CD4-positive, alpha-beta T cell (primary cell): ENCODE measurements around the gene WIPI1. TPM values are rescaled to one million over a fixed set of nuclear protein-coding genes. Genes with fewer than 3 reads are reported as not detected.
"Not testable (repeated sequence)": the region's sequence is repeated elsewhere in the genome, so short reads cannot be mapped to it uniquely, and the experiment has no call there.

ENCODE experiments used
- ATAC-seq: fragments of 200-7000 bp; cut with Tn5 transposase; one replicate; pipeline ENCODE4 v1.10.0; 2022; ENCODE audit warnings: mild to moderate bottlenecking; ENCODE audit not compliant: poor library complexity
- CTCF ChIA-PET: fragments of 350-600 bp; sonication (Branson Sonifier 250); formaldehyde crosslinking; loops from one replicate; lab custom pipeline; 2021; ENCODE audit warnings: antibody characterized with exemption, inconsistent platforms; lab: Charles Lee
- POLR2A ChIA-PET: fragments of 350-600 bp; sonication (Branson Sonifier 250); formaldehyde crosslinking; loops from one replicate; lab custom pipeline; 2021; ENCODE audit warnings: antibody characterized with exemption, inconsistent platforms; lab: Charles Lee
- DNase-seq, 14 experiments: peaks; one replicate each; pipeline ENCODE4 v3.0.0-alpha.2; 2013 to 2020; ENCODE audit warnings: mixed read lengths in 2 of 14
- H3K27ac ChIP-seq, 2 donors: one replicate each; pipeline versions ENCODE4 v1.5.1 to v1.7.0; 2013; ENCODE audit warnings: low read length in 2 of 2, low read depth in 1 of 2, mild to moderate bottlenecking in 1 of 2
- H3K27me3 ChIP-seq, 2 experiments: 1 replicate in 1 of 2; 2 replicates in 1 of 2; pipeline versions ENCODE4 v1.6.1 to v1.7.0; 2013; ENCODE audit warnings: low read length in 2 of 2, control low read depth in 1 of 2, mild to moderate bottlenecking in 1 of 2, moderate library complexity in 1 of 2; ENCODE audit not compliant: insufficient read depth in 2 of 2, control insufficient read depth in 1 of 2
- H3K36me3 ChIP-seq: one replicate; pipeline ENCODE4 v1.6.1; 2013; ENCODE audit warnings: low read length, control low read depth; ENCODE audit not compliant: insufficient read depth
- H3K4me1 ChIP-seq: one replicate; pipeline ENCODE4 v1.6.1; 2013; ENCODE audit warnings: low read length, control low read depth; ENCODE audit not compliant: insufficient read depth
- H3K4me3 ChIP-seq: one replicate; pipeline ENCODE4 v1.5.1; 2013; ENCODE audit warnings: mild to moderate bottlenecking, low read length, moderate library complexity
- H3K9me3 ChIP-seq, 2 experiments: 1 replicate in 1 of 2; 2 replicates in 1 of 2; pipeline versions ENCODE4 v1.6.1 to v1.7.0; 2013; ENCODE audit warnings: low read length in 2 of 2, mild to moderate bottlenecking in 2 of 2, control low read depth in 1 of 2, moderate library complexity in 1 of 2; ENCODE audit not compliant: control insufficient read depth in 1 of 2, insufficient read depth in 1 of 2
- H3K27ac Mint-ChIP-seq: one replicate; pipeline ENCODE4 v1.8.0; 2020; ENCODE audit warnings: mixed read lengths
- H3K27me3 Mint-ChIP-seq: one replicate; pipeline ENCODE4 v1.8.0; 2021; ENCODE audit warnings: mixed read lengths
- H3K36me3 Mint-ChIP-seq: one replicate; pipeline ENCODE4 v1.8.0; 2021; ENCODE audit warnings: low read depth, mixed read lengths
- H3K4me1 Mint-ChIP-seq: one replicate; pipeline ENCODE4 v1.8.0; 2021; ENCODE audit warnings: low read depth, mixed read lengths
- H3K4me3 Mint-ChIP-seq: one replicate; pipeline ENCODE4 v1.8.0; 2020; ENCODE audit warnings: mild to moderate bottlenecking, mixed read lengths
- H3K9me3 Mint-ChIP-seq: one replicate; pipeline ENCODE4 v1.8.0; 2020; ENCODE audit warnings: mixed read lengths
- CTCF ChIP-seq: fragments of 200-600 bp; IDR thresholded peaks from one replicate; pipeline ENCODE4 v1.8.0; 2022; ENCODE audit warnings: antibody characterized with exemption, mild to moderate bottlenecking
- intact Hi-C, 2 experiments: fragments of 100-400 bp; cut with DNase I in 1 of 2; cut with micrococcal nuclease in 1 of 2; formaldehyde crosslinking; loops; one replicate each; pipeline versions ENCODE4 v1.15.1 to v1.9.0; 2023 to 2025; cut with DNase I, micrococcal nuclease
- total RNA-seq, 174 experiments: library from RNA in 2 of 174; stranded (reverse) in 2 of 174; gene quantifications; one replicate each; pipeline ENCODE4 v1.2.3 and lab custom pipeline; 2021 to 2026

WIPI1 gene
- total RNA-seq, 2 experiments from 2014 or later = 2.0 to 2.6 TPM

GRCh38 chr17:68413597-68414560 lies 43.4 kb downstream of the WIPI1 start:
- H3K9me3 ChIP-seq, H3K36me3 ChIP-seq, H3K9me3 Mint-ChIP-seq, H3K4me1 ChIP-seq, H3K27me3 ChIP-seq, H3K27me3 Mint-ChIP-seq: not testable (repeated sequence)
- ATAC-seq (peak; percentile 96), DNase-seq (peak; percentile 28 to 83 (median 62))
- ChIA-PET POLR2A (interaction anchor here (0.6 to 2.3 kb wide), 15 partner anchors 9 to 330 kb away, joined by 3 to 28 read pairs (median 4); partner anchors contain the start of genes AMZ2, ARSG, SLC16A6 and WIPI1), CTCF (interaction anchor here (1.1 to 1.6 kb wide), 2 partner anchors 18 to 213 kb away, joined by 3 to 5 read pairs; no protein-coding TSS in a partner anchor)
- H3K4me3 ChIP-seq = peak overlapping the region; percentile 34
- Mint-ChIP-seq H3K27ac (peak overlapping the region; percentile 77), H3K4me1 (peaks cover 40% of the 10 kb centered on the region), H3K4me3 (peak overlapping the region; percentile 90), H3K36me3 (peaks cover 25% of the 10 kb centered on the region)
- intact Hi-C loops = loop anchor here in 1 of 2 experiments (2.0 kb wide), 1 partner anchor 23 kb away; no protein-coding TSS in a partner anchor
- peak overlapping the region in 1 of 2 donors; percentile 4 for H3K27ac ChIP-seq

DNA sequence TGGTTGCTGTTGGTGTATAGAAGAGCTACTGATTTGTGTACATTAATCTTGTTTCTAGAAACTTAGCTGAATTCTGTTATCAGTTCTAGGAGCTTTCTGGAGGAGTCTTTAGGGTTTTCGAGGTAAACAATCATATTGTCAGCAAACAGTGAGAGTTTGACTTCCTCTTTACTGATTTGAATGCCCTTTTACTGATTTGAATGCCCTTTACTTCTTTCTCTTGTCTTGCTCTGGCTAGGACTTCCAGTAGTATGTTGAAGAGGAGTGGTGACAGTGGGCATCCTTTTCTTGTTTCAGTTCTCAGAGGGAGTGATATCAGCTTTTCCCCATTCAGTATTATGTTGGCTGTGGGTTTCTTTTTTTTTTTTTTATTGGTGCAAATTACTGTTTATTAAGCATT lies 49.6 kb downstream of the WIPI1 start:
- Mint-ChIP-seq H3K36me3 (peaks cover 47% of the 10 kb centered on the region), H3K9me3 (peaks cover 15% of the 10 kb centered on the region)
- H3K4me1 ChIP-seq, intact Hi-C loops, H3K27ac Mint-ChIP-seq, CTCF ChIA-PET, H3K4me3 ChIP-seq, H3K4me3 Mint-ChIP-seq, H3K27ac ChIP-seq, H3K9me3 ChIP-seq, ATAC-seq, DNase-seq, H3K27me3 Mint-ChIP-seq, H3K36me3 ChIP-seq, POLR2A ChIA-PET, H3K27me3 ChIP-seq, H3K4me1 Mint-ChIP-seq: not testable (repeated sequence)

DNA sequence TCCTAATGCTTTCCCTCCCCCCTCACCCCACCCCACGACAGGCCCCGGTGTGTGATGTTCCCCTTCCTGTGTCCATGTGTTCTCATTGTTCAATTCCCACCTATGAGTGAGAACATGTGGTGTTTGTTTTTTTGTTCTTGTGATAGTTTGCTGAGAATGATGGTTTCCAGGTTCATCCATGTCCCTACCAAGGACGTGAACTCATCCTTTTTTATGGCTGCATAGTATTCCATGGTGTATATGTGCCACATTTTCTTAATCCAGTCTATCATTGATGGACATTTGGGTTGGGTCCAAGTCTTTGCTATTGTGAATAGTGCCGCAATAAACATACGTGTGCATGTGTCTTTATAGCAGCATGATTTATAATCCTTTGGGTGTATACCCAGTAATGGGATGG lies 53.5 kb downstream of the WIPI1 start:
- H3K27ac Mint-ChIP-seq = not testable (repeated sequence)

GRCh38 chr17:68403122-68403521 lies 54.2 kb downstream of the WIPI1 start:
- no peak overlapping the region for H3K4me3 Mint-ChIP-seq
- POLR2A ChIA-PET = no interaction called here
- intact Hi-C loops = no loop called here
- H3K36me3 Mint-ChIP-seq = peaks cover 47% of the 10 kb centered on the region
- no peak overlapping the region for H3K27ac ChIP-seq
- peaks cover 0 to 10% of the 10 kb centered on the region in 2 experiments for H3K9me3 ChIP-seq
- peaks cover 25% of the 10 kb centered on the region for H3K4me1 Mint-ChIP-seq
- no peaks in the 10 kb centered on the region for H3K27me3 ChIP-seq
- no peak overlapping the region for H3K27ac Mint-ChIP-seq
- H3K4me3 ChIP-seq = no peak overlapping the region
- DNase-seq = no peak
- peaks cover 25% of the 10 kb centered on the region for H3K4me1 ChIP-seq
- no peak for TF ChIP-seq CTCF
- H3K27me3 Mint-ChIP-seq = no peaks in the 10 kb centered on the region
- peaks cover 15% of the 10 kb centered on the region for H3K9me3 Mint-ChIP-seq
- H3K36me3 ChIP-seq = no peaks in the 10 kb centered on the region
- CTCF ChIA-PET = no interaction called here
- no peak for ATAC-seq

More for the DNA sequence above, 53.5 kb downstream of the WIPI1 start:
- DNase-seq, CTCF ChIA-PET, H3K36me3 ChIP-seq, ATAC-seq, H3K27me3 Mint-ChIP-seq, H3K27ac ChIP-seq, H3K27me3 ChIP-seq, H3K4me3 ChIP-seq, POLR2A ChIA-PET, intact Hi-C loops, H3K4me3 Mint-ChIP-seq, H3K9me3 ChIP-seq: not testable (repeated sequence)
- Mint-ChIP-seq H3K4me1 (peaks cover 19% of the 10 kb centered on the region), H3K9me3 (peaks cover 15% of the 10 kb centered on the region), H3K36me3 (peaks cover 47% of the 10 kb centered on the region)
- H3K4me1 ChIP-seq = peaks cover 20% of the 10 kb centered on the region
